ENCODE data around the gene ITGAV.

Gene ITGAV

DNA sequence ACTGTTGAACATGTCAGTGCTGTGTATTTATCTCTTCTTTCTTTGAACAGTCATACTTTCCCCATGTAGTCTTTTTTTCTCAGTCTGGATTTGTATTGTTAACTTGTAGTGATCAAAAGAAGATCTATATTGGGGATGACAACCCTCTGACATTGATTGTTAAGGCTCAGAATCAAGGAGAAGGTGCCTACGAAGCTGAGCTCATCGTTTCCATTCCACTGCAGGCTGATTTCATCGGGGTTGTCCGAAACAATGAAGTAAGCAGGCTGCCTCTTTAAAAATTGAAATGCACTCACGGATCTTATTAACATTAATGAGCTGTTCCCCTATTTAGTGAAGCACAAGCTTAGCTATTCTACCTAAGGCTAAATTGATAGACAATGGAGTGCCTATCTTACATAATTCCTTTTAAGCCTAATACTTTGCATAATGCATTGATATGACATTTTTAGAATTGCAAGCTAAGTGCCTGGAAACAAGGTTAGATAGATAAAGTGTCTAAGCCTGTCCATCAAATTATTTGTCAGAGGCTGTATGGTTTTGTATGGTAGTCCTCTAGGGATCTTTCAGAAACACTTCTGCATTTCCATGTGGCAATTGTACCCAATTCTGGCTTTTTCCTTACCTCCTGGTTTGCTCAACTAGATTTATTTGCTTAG, 74.7 kb downstream of the ITGAV start:
- TF ChIP-seq, protein P1, sequence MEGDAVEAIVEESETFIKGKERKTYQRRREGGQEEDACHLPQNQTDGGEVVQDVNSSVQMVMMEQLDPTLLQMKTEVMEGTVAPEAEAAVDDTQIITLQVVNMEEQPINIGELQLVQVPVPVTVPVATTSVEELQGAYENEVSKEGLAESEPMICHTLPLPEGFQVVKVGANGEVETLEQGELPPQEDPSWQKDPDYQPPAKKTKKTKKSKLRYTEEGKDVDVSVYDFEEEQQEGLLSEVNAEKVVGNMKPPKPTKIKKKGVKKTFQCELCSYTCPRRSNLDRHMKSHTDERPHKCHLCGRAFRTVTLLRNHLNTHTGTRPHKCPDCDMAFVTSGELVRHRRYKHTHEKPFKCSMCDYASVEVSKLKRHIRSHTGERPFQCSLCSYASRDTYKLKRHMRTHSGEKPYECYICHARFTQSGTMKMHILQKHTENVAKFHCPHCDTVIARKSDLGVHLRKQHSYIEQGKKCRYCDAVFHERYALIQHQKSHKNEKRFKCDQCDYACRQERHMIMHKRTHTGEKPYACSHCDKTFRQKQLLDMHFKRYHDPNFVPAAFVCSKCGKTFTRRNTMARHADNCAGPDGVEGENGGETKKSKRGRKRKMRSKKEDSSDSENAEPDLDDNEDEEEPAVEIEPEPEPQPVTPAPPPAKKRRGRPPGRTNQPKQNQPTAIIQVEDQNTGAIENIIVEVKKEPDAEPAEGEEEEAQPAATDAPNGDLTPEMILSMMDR (IDR thresholded peaks at IDR 0.05; ENCODE audit: low read depth, low read length, missing control alignments) = no peak
- in situ Hi-C loops (cut with HindIII; ENCODE audit: low sequenced_read_pairs) = no loop called here
- no peak for DNase-seq (ENCODE audit: low read depth)

DNA sequence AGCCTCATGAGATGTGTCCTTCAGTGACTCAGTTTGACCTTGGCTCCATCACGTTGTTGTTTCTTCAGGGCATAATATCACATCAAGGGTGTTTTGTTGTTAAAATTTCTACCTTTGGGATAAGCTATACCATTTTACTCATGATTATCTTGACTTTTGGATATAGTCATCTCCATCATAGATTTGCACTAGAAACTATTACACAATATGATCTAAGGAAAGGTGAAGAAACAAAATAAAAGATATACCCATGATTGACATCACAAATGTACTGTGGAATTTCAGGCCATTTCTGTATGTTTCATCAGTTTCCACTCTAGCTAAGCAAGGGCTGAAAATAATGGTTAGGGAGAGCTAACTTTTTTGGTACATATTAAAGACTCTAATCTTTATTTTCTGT, 79.3 kb downstream of the ITGAV start:
- TF ChIP-seq, protein P1 (IDR thresholded peaks at IDR 0.05; ENCODE audit: low read depth, low read length, missing control alignments) = no peak
- DNase-seq (ENCODE audit: low read depth) = no peak
- H3K4me3 ChIP-seq (ENCODE audit: low read depth, low read length) = no peak overlapping the region
- in situ Hi-C loops (cut with HindIII; ENCODE audit: low sequenced_read_pairs) = no loop called here

More for the DNA sequence above, 74.7 kb downstream of the ITGAV start:
- H3K4me3 ChIP-seq (ENCODE audit: low read depth, low read length) = no peak overlapping the region

DNA sequence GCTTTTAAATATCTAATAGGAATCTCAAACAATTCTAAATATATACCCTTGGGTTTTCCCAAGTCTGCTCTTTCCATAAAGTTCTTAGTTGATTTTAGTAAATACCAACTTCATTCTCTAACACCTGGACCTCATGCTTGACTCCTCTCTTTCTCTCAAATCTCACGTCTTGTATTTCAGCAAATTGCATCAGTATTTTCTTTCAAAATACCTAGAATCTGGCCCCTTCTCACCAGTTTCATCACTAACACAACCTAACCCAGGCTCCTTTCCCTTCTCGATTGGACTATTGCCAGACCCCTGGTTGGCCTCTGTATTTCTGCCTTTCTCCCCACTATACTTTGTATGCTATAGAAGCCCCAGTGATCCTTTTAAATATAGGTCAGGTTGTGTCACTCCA, 81.0 kb downstream of the ITGAV start:
- TF ChIP-seq, protein P1 (IDR thresholded peaks at IDR 0.05; ENCODE audit: low read depth, low read length, missing control alignments) = no peak
- no peak for DNase-seq (ENCODE audit: low read depth)

DNA sequence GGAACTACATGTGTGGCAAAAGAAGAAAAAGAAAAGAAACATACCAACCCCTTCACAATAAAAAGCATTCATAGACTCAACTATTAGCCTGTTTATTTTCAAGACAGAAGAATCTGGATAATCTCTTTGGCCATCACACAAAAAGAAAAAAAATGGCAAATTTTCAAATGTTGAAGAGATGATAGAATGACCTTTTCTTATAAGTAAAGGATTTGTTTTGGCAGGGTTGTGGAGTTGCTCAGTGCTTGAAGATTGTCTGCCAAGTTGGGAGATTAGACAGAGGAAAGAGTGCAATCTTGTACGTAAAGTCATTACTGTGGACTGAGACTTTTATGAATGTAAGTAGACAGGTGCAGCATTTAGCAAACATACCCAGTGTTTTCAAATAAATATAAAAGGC, 85.5 kb downstream of the ITGAV start:
- no peak for DNase-seq (ENCODE audit: low read depth)
- in situ Hi-C loops (cut with HindIII; ENCODE audit: low sequenced_read_pairs) = no loop called here

More for the DNA sequence above, 81.0 kb downstream of the ITGAV start:
- H3K4me3 ChIP-seq (ENCODE audit: low read depth, low read length) = no peak overlapping the region
- in situ Hi-C loops (cut with HindIII; ENCODE audit: low sequenced_read_pairs) = no loop called here

DNA sequence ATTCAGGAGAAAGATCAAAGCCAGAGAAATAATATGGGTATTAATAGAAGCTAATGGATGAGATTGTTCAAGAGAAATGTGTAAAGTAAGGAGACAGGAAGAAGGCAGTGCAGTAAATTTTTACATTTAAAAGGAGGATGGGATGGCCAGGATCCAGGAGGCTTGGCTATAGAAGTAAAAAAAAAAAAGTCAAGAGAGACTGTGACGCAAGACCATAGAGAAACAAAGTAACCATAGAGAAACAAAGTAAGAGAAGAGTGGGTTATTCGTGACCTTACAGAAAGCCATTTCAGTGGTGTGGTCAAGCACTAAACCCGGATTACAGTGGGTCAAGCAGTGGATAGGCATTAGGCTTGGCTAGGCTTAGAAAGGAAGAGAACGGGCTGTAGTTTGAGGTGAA, 93.5 kb downstream of the ITGAV start:
- TF ChIP-seq, protein P1 (IDR thresholded peaks at IDR 0.05; ENCODE audit: low read depth, low read length, missing control alignments) = no peak
- DNase-seq (ENCODE audit: low read depth) = no peak
- no peak overlapping the region for H3K4me3 ChIP-seq (ENCODE audit: low read depth, low read length)
- in situ Hi-C loops (cut with HindIII; ENCODE audit: low sequenced_read_pairs) = no loop called here

More for the DNA sequence above, 85.5 kb downstream of the ITGAV start:
- H3K4me3 ChIP-seq (ENCODE audit: low read depth, low read length) = no peak overlapping the region
- TF ChIP-seq, protein P1 (IDR thresholded peaks at IDR 0.05; ENCODE audit: low read depth, low read length, missing control alignments) = no peak

DNA sequence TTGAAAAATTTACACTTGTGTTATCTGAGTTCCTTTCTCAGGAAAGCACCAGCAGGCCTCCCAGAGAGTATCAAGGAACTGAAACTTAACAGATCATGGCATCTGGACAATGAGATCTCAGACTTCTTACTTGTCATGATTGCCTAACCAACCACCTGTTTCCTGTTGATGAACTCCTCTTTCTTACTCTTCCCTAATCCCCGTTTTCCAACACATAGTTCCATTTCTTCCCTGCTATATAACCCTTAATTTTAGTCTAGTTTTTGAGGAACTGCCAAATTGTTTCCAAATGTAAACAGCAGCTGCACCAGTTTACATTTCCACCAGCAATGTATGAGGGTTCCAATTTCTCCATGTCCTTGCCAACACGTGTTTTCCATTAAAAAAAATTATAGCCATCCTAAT, 98.0 kb downstream of the ITGAV start:
- H3K4me3 ChIP-seq (ENCODE audit: low read depth, low read length) = no peak overlapping the region
- no peak for DNase-seq (ENCODE audit: low read depth)
- in situ Hi-C loops (cut with HindIII; ENCODE audit: low sequenced_read_pairs) = no loop called here
- TF ChIP-seq, protein P1 (IDR thresholded peaks at IDR 0.05; ENCODE audit: low read depth, low read length, missing control alignments) = no peak

All from astrocyte of the cerebellum (primary cell).